ENCODE data around the gene MAP2K2. TPM values are rescaled to one million over a fixed set of nuclear protein-coding genes. Genes with fewer than 3 reads are reported as not detected.

The MAP2K2 gene
- total RNA-seq, 3 donors from 2014 or later: 50.8 to 72.8 (median 64.5) TPM

- H3K4me3 ChIP-seq: peak overlapping the region in 2 of 3 donors; percentile 14 to 17
- no peaks in the 10 kb centered on the region for H3K4me1 ChIP-seq
- H3K9me3 ChIP-seq: no peaks in the 10 kb centered on the region
- peak overlapping the region in 1 of 2 donors; percentile 40 for H3K27ac ChIP-seq
- TF ChIP-seq POLR2AphosphoS5 (IDR thresholded peaks at IDR 0.05) (no peak), POLR2A (IDR thresholded peaks at IDR 0.05) (no peak), CTCF (IDR thresholded peaks at IDR 0.05) (no peak)
- no peaks in the 10 kb centered on the region for H3K27me3 ChIP-seq
- intact Hi-C loops (cut with DNase I; ENCODE audit: low total_unique reads): no loop called here
- no peaks in the 10 kb centered on the region for H3K36me3 ChIP-seq
- DNase-seq (ENCODE audit: low spot score in 2 of 2): no peak
These were observed 34.0 kb downstream of the MAP2K2 start for GRCh38 chr19:4089946-4090345.

GRCh38 chr19:4089400-4089908 is 34.5 kb downstream of the MAP2K2 start:
- DNase-seq (ENCODE audit: low spot score in 2 of 2): no peak
- Histone ChIP-seq H3K36me3 (no peaks in the 10 kb centered on the region), H3K4me3 (peak overlapping the region in 2 of 3 donors; percentile 6 to 14)

GRCh38 chr19:4088975-4089374 is 34.9 kb downstream of the MAP2K2 start:
- no peaks in the 10 kb centered on the region for H3K4me1 ChIP-seq
- H3K27ac ChIP-seq: peak overlapping the region in 1 of 2 donors; percentile 40
- H3K9me3 ChIP-seq: no peaks in the 10 kb centered on the region
- TF ChIP-seq POLR2AphosphoS5 (IDR thresholded peaks at IDR 0.05): no peak
- TF ChIP-seq POLR2A (IDR thresholded peaks at IDR 0.05): no peak
- TF ChIP-seq CTCF (IDR thresholded peaks at IDR 0.05): no peak
- intact Hi-C loops (cut with DNase I; ENCODE audit: low total_unique reads): no loop called here
- DNase-seq (ENCODE audit: low spot score in 2 of 2): no peak
- H3K36me3 ChIP-seq: no peaks in the 10 kb centered on the region
- peak overlapping the region in 2 of 3 donors; percentile 6 to 14 for H3K4me3 ChIP-seq
- H3K27me3 ChIP-seq: no peaks in the 10 kb centered on the region

More at GRCh38 chr19:4089400-4089908, 34.5 kb downstream of the MAP2K2 start:
- Histone ChIP-seq H3K9me3 (no peaks in the 10 kb centered on the region), H3K27ac (peak overlapping the region in 1 of 2 donors; percentile 40), H3K27me3 (no peaks in the 10 kb centered on the region), H3K4me1 (no peaks in the 10 kb centered on the region)
- intact Hi-C loops (cut with DNase I; ENCODE audit: low total_unique reads): no loop called here
- no peak for TF ChIP-seq CTCF (IDR thresholded peaks at IDR 0.05)
- no peak for TF ChIP-seq POLR2A (IDR thresholded peaks at IDR 0.05)
- no peak for TF ChIP-seq POLR2AphosphoS5 (IDR thresholded peaks at IDR 0.05)

GRCh38 chr19:4087787-4088679 is 35.9 kb downstream of the MAP2K2 start:
- no peak overlapping the region for H3K27ac ChIP-seq
- H3K4me1 ChIP-seq: no peaks in the 10 kb centered on the region
- TF ChIP-seq POLR2A (IDR thresholded peaks at IDR 0.05) (no peak), CTCF (IDR thresholded peaks at IDR 0.05) (no peak), POLR2AphosphoS5 (IDR thresholded peaks at IDR 0.05) (no peak)
- H3K36me3 ChIP-seq: no peaks in the 10 kb centered on the region
- intact Hi-C loops (cut with DNase I; ENCODE audit: low total_unique reads): no loop called here
- H3K4me3 ChIP-seq: no peak overlapping the region
- H3K9me3 ChIP-seq: no peaks in the 10 kb centered on the region
- no peak for DNase-seq (ENCODE audit: low spot score in 2 of 2)
- H3K27me3 ChIP-seq: no peaks in the 10 kb centered on the region

DNA sequence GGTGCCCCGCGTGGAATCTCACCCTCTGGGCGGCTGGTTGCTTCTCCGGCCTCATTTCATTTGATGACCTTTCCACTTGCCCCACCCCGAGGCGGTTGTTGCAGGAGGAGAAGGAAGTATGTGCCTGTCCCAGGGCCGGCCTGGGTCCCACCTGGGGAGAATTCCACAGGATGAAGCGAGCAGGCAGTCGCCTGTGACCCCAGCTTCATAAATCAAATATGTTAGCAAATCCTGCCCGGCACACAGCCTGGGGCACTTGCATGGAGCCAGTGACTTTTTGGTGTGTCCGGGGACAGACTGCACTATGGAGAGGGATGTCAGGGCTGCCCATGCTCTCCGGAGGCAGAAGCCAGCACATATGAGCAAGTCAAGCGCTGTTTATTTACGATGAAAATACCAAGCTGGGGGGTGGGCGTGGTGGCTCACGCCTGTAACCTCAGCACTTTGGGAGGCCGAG is 37.5 kb downstream of the MAP2K2 start:
- Histone ChIP-seq H3K9me3 (no peaks in the 10 kb centered on the region), H3K27me3 (no peaks in the 10 kb centered on the region), H3K4me3 (no peak overlapping the region), H3K4me1 (no peaks in the 10 kb centered on the region), H3K27ac (peak overlapping the region; percentile 21 to 26), H3K36me3 (no peaks in the 10 kb centered on the region)
- intact Hi-C loops (cut with DNase I; ENCODE audit: low total_unique reads): no loop called here
- no peak for DNase-seq (ENCODE audit: low spot score in 2 of 2)
- TF ChIP-seq POLR2A (IDR thresholded peaks at IDR 0.05): no peak
- no peak for TF ChIP-seq CTCF (IDR thresholded peaks at IDR 0.05)
- no peak for TF ChIP-seq POLR2AphosphoS5 (IDR thresholded peaks at IDR 0.05)
